Measurements from ENCODE around the gene SERPINB10. TPM values are rescaled to one million over a fixed set of nuclear protein-coding genes. Genes with fewer than 3 reads are reported as not detected.

SERPINB10 gene
- total RNA-seq, 1 experiment from 2014 or later, result not detected

GRCh38 chr18:63949068-63949737, 41.4 kb downstream of the SERPINB10 start, which contains the start of gene HMSD:
TSS of gene HMSD (plus strand) at chr18:63949301. CDS start at chr18:63953456, 4,155 bp downstream.
- H3K4me1 ChIP-seq (ENCODE audit: control insufficient read depth in 1 of 2, insufficient read depth in 2 of 2, low read length in 2 of 2), result peaks cover 0 to 15% of the 10 kb centered on the region in 2 experiments; a peak in 2 of 4 replicates
- intact Hi-C loops (cut with micrococcal nuclease), result no loop called here
- H3K9me2 ChIP-seq (ENCODE audit: insufficient read depth), result no peaks in the 10 kb centered on the region
- peak within 1 kb of the TSS; percentile 92 for H2AFZ ChIP-seq (ENCODE audit: low read depth, low read length, poor library complexity, severe bottlenecking)
- H3K36me3 ChIP-seq (ENCODE audit: control insufficient read depth in 1 of 2, insufficient read depth in 2 of 2, low read length in 2 of 2), result no peaks in the 10 kb centered on the region
- no peaks in the 10 kb centered on the region for H3K27me3 ChIP-seq (ENCODE audit: insufficient read depth, low read length)
- peak within 1 kb of the TSS; percentile 34; the same call in 1 of the 2 replicates for H3K9ac ChIP-seq (ENCODE audit: low read length)
- TF ChIP-seq MAX (IDR thresholded peaks at IDR 0.05), result no peak
- TF ChIP-seq EZH2phosphoT487 (IDR thresholded peaks at IDR 0.05; ENCODE audit: borderline replicate concordance), result no peak
- peak; percentile 19; the same call in 1 of the 2 replicates for TF ChIP-seq RAD21 (IDR thresholded peaks at IDR 0.05; ENCODE audit: low read depth)
- peak; percentile 28 for TF ChIP-seq POLR2A (IDR thresholded peaks at IDR 0.05; ENCODE audit: borderline replicate concordance, extremely low read depth, insufficient read depth, insufficient read length)
- TF ChIP-seq REST (IDR thresholded peaks at IDR 0.05; ENCODE audit: low read depth), result no peak
- TF ChIP-seq TCF7L2 (IDR thresholded peaks at IDR 0.05; ENCODE audit: borderline replicate concordance, extremely low read depth, insufficient read depth, insufficient read length), result no peak
- no peak; the same call in 1 of the 2 replicates for TF ChIP-seq ELF1 (IDR thresholded peaks at IDR 0.05; ENCODE audit: borderline replicate concordance, low read depth)
- TF ChIP-seq JUND (IDR thresholded peaks at IDR 0.05), result no peak
- no peak for TF ChIP-seq ATF3 (IDR thresholded peaks at IDR 0.05)
- peak; percentile 10 to 60 (median 46); a peak in 4 of 6 replicates for TF ChIP-seq CTCF (IDR thresholded peaks at IDR 0.05 in 2 of 3, conservative IDR thresholded peaks at IDR 0.05 in 1 of 3; ENCODE audit: borderline replicate concordance in 1 of 3, insufficient read depth in 1 of 3, low read depth in 2 of 3, low read length in 2 of 3)
- no peak for TF ChIP-seq SP1 (IDR thresholded peaks at IDR 0.05; ENCODE audit: low read depth)
- TF ChIP-seq POLR2AphosphoS5 (IDR thresholded peaks at IDR 0.05; ENCODE audit: low read depth, low read length), result 0 out of 2 replicates have a peak, but pooled peaks have one; percentile 20
- TF ChIP-seq CBX3 (IDR thresholded peaks at IDR 0.05; ENCODE audit: low read depth), result peak; percentile 47; the same call in 1 of the 2 replicates
- TF ChIP-seq SIN3A (IDR thresholded peaks at IDR 0.05; ENCODE audit: low read depth), result no peak
- TF ChIP-seq ZFX (IDR thresholded peaks at IDR 0.05), result no peak
- TF ChIP-seq SRF (IDR thresholded peaks at IDR 0.05; ENCODE audit: low read depth), result no peak
- no peak for TF ChIP-seq YY1 (IDR thresholded peaks at IDR 0.05; ENCODE audit: extremely low read depth, insufficient replicate concordance, low read depth, low read length)
- TF ChIP-seq EZH2 (IDR thresholded peaks at IDR 0.05), result no peak
- no peak for TF ChIP-seq ZNF274 (IDR thresholded peaks at IDR 0.05; ENCODE audit: low read depth, low read length)
- no peak for TF ChIP-seq CEBPB (IDR thresholded peaks at IDR 0.05; ENCODE audit: low read depth)
- H3K79me2 ChIP-seq (ENCODE audit: insufficient read depth, low read length), result no peaks in the 10 kb centered on the region
- no TSS peak for BruUV-seq (replicated peaks)
- POLR2A ChIA-PET, result no interaction called here
- peak; percentile 100 for ATAC-seq
- H4K20me1 ChIP-seq (ENCODE audit: insufficient read depth), result no peaks in the 10 kb centered on the region
- H3K9me3 ChIP-seq (ENCODE audit: control insufficient read depth in 1 of 2, insufficient read depth in 1 of 2, low read depth in 1 of 2, low read length in 2 of 2), result no peaks in the 10 kb centered on the region
- peak; percentile 43 for DNase-seq (ENCODE audit: low read depth, low spot score)
- peak within 1 kb of the TSS; percentile 88 for H3K4me2 ChIP-seq (ENCODE audit: low read length)
- RAD21 ChIA-PET (ENCODE audit: low non-redundant PET in 1 of 2, low total read pairs in 2 of 2, uncharacterized antibody in 2 of 2, unreplicated experiment in 2 of 2), result no interaction called here
- H3K27ac ChIP-seq (ENCODE audit: low read depth, low read length), result no peak within 1 kb of the TSS; the same call in 1 of the 2 replicates
- CTCF ChIA-PET, result interaction anchor here (1.2 kb wide), 2 partner anchors 14 kb away, joined by 3 to 6 read pairs; no protein-coding TSS in a partner anchor
- peak within 1 kb of the TSS; percentile 42 to 54 for H3K4me3 ChIP-seq (replicated peaks in 1 of 2; ENCODE audit: low read depth in 1 of 2, low read length in 2 of 2)
